Parathyroid adenoma (tissue), 2 donors: ENCODE measurements around the gene PLCL2.

Experiments
- H2AFZ ChIP-seq: fragments of 300-600 bp; sonication (generic); one replicate; pipeline ENCODE4 v1.7.0; 2017; ENCODE audit warnings: antibody characterized with exemption, mild to moderate bottlenecking
- H3K27ac ChIP-seq: fragments of 300-600 bp; sonication (generic); one replicate; pipeline ENCODE4 v1.7.0; 2017
- H3K27me3 ChIP-seq: fragments of 300-600 bp; sonication (generic); one replicate; pipeline ENCODE4 v1.7.0; 2017; ENCODE audit warnings: low read length; ENCODE audit not compliant: control insufficient read depth, insufficient read depth
- H3K36me3 ChIP-seq: fragments of 300-600 bp; sonication (generic); one replicate; pipeline ENCODE4 v1.7.0; 2017; ENCODE audit warnings: low read length; ENCODE audit not compliant: control insufficient read depth, insufficient read depth
- H3K4me1 ChIP-seq: fragments of 300-600 bp; sonication (generic); one replicate; pipeline ENCODE4 v1.7.0; 2017; ENCODE audit warnings: control low read depth
- H3K4me2 ChIP-seq: fragments of 300-600 bp; sonication (generic); one replicate; pipeline ENCODE4 v1.7.0; 2017; ENCODE audit warnings: low read length
- H3K4me3 ChIP-seq: fragments of 300-600 bp; sonication (generic); one replicate; pipeline ENCODE4 v1.7.0; 2017; ENCODE audit warnings: low read depth, low read length
- H3K79me2 ChIP-seq: fragments of 300-600 bp; sonication (generic); one replicate; pipeline ENCODE4 v1.7.0; 2017; ENCODE audit warnings: control low read depth
- H3K9ac ChIP-seq: fragments of 300-600 bp; sonication (generic); one replicate; pipeline ENCODE4 v1.7.0; 2017; ENCODE audit warnings: mild to moderate bottlenecking
- H3K9me3 ChIP-seq: fragments of 300-600 bp; sonication (generic); one replicate; pipeline ENCODE4 v1.7.0; 2017; ENCODE audit warnings: low read length; ENCODE audit not compliant: control insufficient read depth
- CTCF ChIP-seq: fragments of 300-600 bp; sonication (generic); IDR thresholded peaks from one replicate; pipeline ENCODE4 v1.7.0; 2017; ENCODE audit warnings: antibody characterized with exemption, mild to moderate bottlenecking
- donor health status: primary hyperparathyroidism.

PLCL2 gene

GRCh38 chr3:16839271-16840100, 45.3 kb upstream of the PLCL2 start:
- no peaks in the 10 kb centered on the region for H3K36me3 ChIP-seq
- H3K4me3 ChIP-seq: no peak overlapping the region
- no peak overlapping the region for H3K27ac ChIP-seq
- no peak overlapping the region for H3K4me2 ChIP-seq
- H3K79me2 ChIP-seq: no peaks in the 10 kb centered on the region
- no peak overlapping the region for H3K9ac ChIP-seq
- no peak overlapping the region for H2AFZ ChIP-seq
- no peaks in the 10 kb centered on the region for H3K9me3 ChIP-seq
- H3K4me1 ChIP-seq: no peaks in the 10 kb centered on the region
- H3K27me3 ChIP-seq: no peaks in the 10 kb centered on the region
- TF ChIP-seq CTCF: no peak

GRCh38 chr3:16840101-16840424, 44.7 kb upstream of the PLCL2 start:
- H3K9ac ChIP-seq: no peak overlapping the region

GRCh38 chr3:16841041-16841753, 43.6 kb upstream of the PLCL2 start:
- Histone ChIP-seq H2AFZ (no peak overlapping the region), H3K79me2 (no peaks in the 10 kb centered on the region), H3K4me1 (no peaks in the 10 kb centered on the region), H3K36me3 (no peaks in the 10 kb centered on the region), H3K27me3 (no peaks in the 10 kb centered on the region), H3K9me3 (no peaks in the 10 kb centered on the region), H3K4me2 (no peak overlapping the region), H3K4me3 (no peak overlapping the region), H3K27ac (no peak overlapping the region), H3K9ac (no peak overlapping the region)
- no peak for TF ChIP-seq CTCF

More at GRCh38 chr3:16840101-16840424, 44.7 kb upstream of the PLCL2 start:
- Histone ChIP-seq H3K4me2 (no peak overlapping the region), H3K79me2 (no peaks in the 10 kb centered on the region), H3K4me3 (no peak overlapping the region), H3K27me3 (no peaks in the 10 kb centered on the region), H3K27ac (no peak overlapping the region), H3K9me3 (no peaks in the 10 kb centered on the region), H2AFZ (no peak overlapping the region), H3K36me3 (no peaks in the 10 kb centered on the region), H3K4me1 (no peaks in the 10 kb centered on the region)
- TF ChIP-seq CTCF: no peak

GRCh38 chr3:16841904-16842271, 42.9 kb upstream of the PLCL2 start:
- H3K4me3 ChIP-seq: no peak overlapping the region

More at GRCh38 chr3:16841904-16842271, 42.9 kb upstream of the PLCL2 start:
- no peak for TF ChIP-seq CTCF
- no peaks in the 10 kb centered on the region for H3K36me3 ChIP-seq
- H3K4me2 ChIP-seq: no peak overlapping the region
- H3K4me1 ChIP-seq: no peaks in the 10 kb centered on the region
- no peak overlapping the region for H2AFZ ChIP-seq
- H3K27ac ChIP-seq: no peak overlapping the region
- H3K9ac ChIP-seq: no peak overlapping the region
- no peaks in the 10 kb centered on the region for H3K9me3 ChIP-seq
- no peaks in the 10 kb centered on the region for H3K79me2 ChIP-seq
- no peaks in the 10 kb centered on the region for H3K27me3 ChIP-seq
